HepG2 (cell line): ENCODE data around the gene MYO5B. TPM values are rescaled to one million over a fixed set of nuclear protein-coding genes. Genes with fewer than 3 reads are reported as not detected.

Source experiments
- ATAC-seq: fragments of 200-7000 bp; cut with Tn5 transposase; 3 replicates; pipeline ENCODE4 v1.9.1; 2020; ENCODE audit warnings: mild to moderate bottlenecking, moderate library complexity
- BruUV-seq: library from RNA; stranded (reverse); fragments of 400-500 nt; replicated peaks from 2 replicates; lab custom pipeline; 2021; lab: Mats Ljungman, UMichigan
- CTCF ChIA-PET: fragments of 300-600 bp; formaldehyde crosslinking; extraction: SDS; loops from one replicate; lab custom pipeline; 2021; ENCODE audit warnings: low total read pairs, inconsistent platforms, low intra/inter-chr PET ratio; lab: Yijun Ruan, JAX
- POLR2A ChIA-PET: fragments of 350-600 bp; sonication (Branson Sonifier 250); formaldehyde crosslinking; loops from one replicate; lab custom pipeline; 2020; ENCODE audit warnings: antibody characterized with exemption, inconsistent platforms; lab: Yijun Ruan, JAX
- DNase-seq: peaks from one replicate; pipeline ENCODE4 v3.0.0-alpha.2; 2015; ENCODE audit warnings: low spot score
- FAIRE-seq: peaks from 3 replicates; lab custom pipeline; 2011; peaks lifted over from hg19 to GRCh38; lab: Jason Lieb, UNC
- H2AFZ ChIP-seq: one replicate; pipeline ENCODE4 v1.6.1; 2011; ENCODE audit warnings: low read length, inconsistent platforms
- H3K27ac ChIP-seq: fragments of 300-600 bp; 3 replicates; pipeline ENCODE4 v1.8.0; 2011; ENCODE audit warnings: mixed run types, mild to moderate bottlenecking, mixed read lengths, low read length, inconsistent platforms; ENCODE audit not compliant: insufficient read depth; ENCODE audit errors: extremely low read length
- H3K27me3 ChIP-seq, 2 experiments: fragments of 200-600 bp in 1 of 2; 2 replicates in 1 of 2; 3 replicates in 1 of 2; pipeline versions ENCODE4 v1.6.0 to v1.8.0; 2011; ENCODE audit warnings: low read length in 2 of 2, mild to moderate bottlenecking in 2 of 2, moderate library complexity in 2 of 2, inconsistent platforms in 1 of 2; ENCODE audit not compliant: insufficient read depth in 2 of 2, control insufficient read depth in 1 of 2
- H3K36me3 ChIP-seq, 2 experiments: fragments of 200-600 bp in 1 of 2; replicated peaks in 1 of 2; 2 replicates in 1 of 2; 3 replicates in 1 of 2; pipeline versions ENCODE4 v1.5.1 to v1.8.0; 2011; ENCODE audit warnings: low read length in 2 of 2, inconsistent platforms in 1 of 2; ENCODE audit not compliant: insufficient read depth in 2 of 2, control insufficient read depth in 1 of 2
- H3K4me1 ChIP-seq: 2 replicates; pipeline ENCODE4 v1.5.1; 2012; ENCODE audit warnings: low read length, inconsistent platforms; ENCODE audit not compliant: insufficient read depth
- H3K4me2 ChIP-seq: 2 replicates; pipeline ENCODE4 v1.6.0; 2011; ENCODE audit warnings: low read depth, low read length, inconsistent platforms
- H3K4me3 ChIP-seq, 3 experiments: fragments of 200-600 bp in 1 of 3; sonication (generic), shearing (Covaris generic) in 1 of 3; replicated peaks in 1 of 3; 2 replicates each; pipeline ENCODE4 v1.5.1; 2011 to 2016; ENCODE audit warnings: low read length in 3 of 3, inconsistent platforms in 2 of 3, low read depth in 2 of 3, mild to moderate bottlenecking in 2 of 3, control low read depth in 1 of 3, mixed read lengths in 1 of 3; ENCODE audit not compliant: insufficient read depth in 1 of 3
- H3K79me2 ChIP-seq: one replicate; pipeline ENCODE4 v1.6.1; 2011; ENCODE audit warnings: low read length, inconsistent platforms; ENCODE audit not compliant: insufficient read depth
- H3K9ac ChIP-seq: 2 replicates; pipeline ENCODE4 v1.6.0; 2011; ENCODE audit warnings: mild to moderate bottlenecking, low read depth, low read length, inconsistent platforms; ENCODE audit not compliant: insufficient read depth
- H3K9me3 ChIP-seq: 2 replicates; pipeline ENCODE4 v1.5.1; 2012; ENCODE audit warnings: mild to moderate bottlenecking, low read length
- H4K20me1 ChIP-seq: 2 replicates; pipeline ENCODE4 v1.6.0; 2011; ENCODE audit warnings: inconsistent platforms, mild to moderate bottlenecking, low read length, moderate library complexity; ENCODE audit not compliant: insufficient read depth
- CENPX ChIP-seq: sonication (generic); formaldehyde crosslinking; IDR thresholded peaks from 2 replicates; pipeline ENCODE4 v1.9.0; 2021; ENCODE audit warnings: mild to moderate bottlenecking, missing genetic modification reagents, moderate library complexity
- DPF2 ChIP-seq: sonication (generic); formaldehyde crosslinking; IDR thresholded peaks from 2 replicates; pipeline ENCODE4 v1.4.0; 2020; ENCODE audit warnings: mild to moderate bottlenecking, low read depth, missing genetic modification reagents, borderline replicate concordance
- GPN1 ChIP-seq: sonication (generic); formaldehyde crosslinking; IDR thresholded peaks from 2 replicates; pipeline ENCODE4 v1.5.1; 2020; ENCODE audit warnings: missing genetic modification reagents, borderline replicate concordance
- KDM6A ChIP-seq: IDR thresholded peaks from 2 replicates; pipeline ENCODE4 v1.6.1; 2016; ENCODE audit warnings: low read depth
- TOPORS ChIP-seq: sonication (generic); formaldehyde crosslinking; IDR thresholded peaks from 2 replicates; pipeline ENCODE4 v1.8.0; 2023; ENCODE audit warnings: mild to moderate bottlenecking, missing genetic modification reagents
- U2AF2 ChIP-seq: fragments of 200-400 bp; formaldehyde crosslinking; IDR thresholded peaks from 2 replicates; pipeline ENCODE4 v1.6.1; 2017; ENCODE audit warnings: low read depth, mild to moderate bottlenecking, low read length
- ZFP90 ChIP-seq: sonication (generic); formaldehyde crosslinking; IDR thresholded peaks from 2 replicates; pipeline ENCODE4 v1.8.0; 2022; ENCODE audit warnings: missing genetic modification reagents, mild to moderate bottlenecking, inconsistent platforms, borderline replicate concordance
- ZNF30 ChIP-seq: sonication (generic); formaldehyde crosslinking; IDR thresholded peaks from 2 replicates; pipeline ENCODE4 v1.5.0; 2020; ENCODE audit warnings: mild to moderate bottlenecking, missing genetic modification reagents
- ZNF501 ChIP-seq: sonication (generic); formaldehyde crosslinking; IDR thresholded peaks from 2 replicates; pipeline ENCODE4 v1.5.1; 2020; ENCODE audit warnings: mild to moderate bottlenecking, moderate library complexity, missing genetic modification reagents
- ZNF672 ChIP-seq: sonication (generic); formaldehyde crosslinking; IDR thresholded peaks from 2 replicates; pipeline ENCODE4 v1.8.1; 2022; ENCODE audit warnings: missing genetic modification reagents
- ZNF703 ChIP-seq: sonication (generic); formaldehyde crosslinking; IDR thresholded peaks from 2 replicates; pipeline ENCODE4 v1.5.1; 2020; ENCODE audit warnings: missing genetic modification reagents, mild to moderate bottlenecking, moderate library complexity, borderline replicate concordance
- WGBS: methylation state at CpG from one replicate; pipeline ENCODE4 v1.1.6; 2017; ENCODE audit warnings: low lambda C conversion rate; 5-methylcytosine and 5-hydroxymethylcytosine counted together
- in situ Hi-C: cut with HindIII; loops from 2 replicates; pipeline ENCODE4 v1.10.0; 2017; ENCODE audit warnings: low pct_unique_long_range_greater_than_20kb; ENCODE audit not compliant: extremely low pct_ligation_motif_present
- intact Hi-C: fragments of 100-400 bp; cut with micrococcal nuclease; formaldehyde crosslinking; loops from one replicate; pipeline ENCODE4 v1.10.0; 2022; ENCODE audit not compliant: unreplicated experiment
- polyA plus RNA-seq, 8 experiments: library from polyadenylated mRNA; depleted of rRNA in 3 of 8; stranded (reverse) in 7 of 8; unstranded in 1 of 8; fragments of >200 nt; fragmentation: Illumina TruSeq in 4 of 8; extraction: Trizol in 4 of 8; gene quantifications; 2 replicates each; pipeline versions ENCODE4 v1.2.1 to v1.2.3, GENCODE V29; 2011 to 2016; ENCODE audit warnings: low read depth in 4 of 8, missing spikeins in 1 of 8, mixed read lengths in 1 of 8; ENCODE audit not compliant: insufficient read depth in 1 of 8
- total RNA-seq, 5 experiments: library from RNA; depleted of rRNA; stranded (reverse); fragments of >200 nt; fragmentation: Illumina TruSeq; extraction: Trizol; gene quantifications; 2 replicates each; pipeline ENCODE4 v1.2.3, GENCODE V29; 2016; ENCODE audit warnings: low read depth in 1 of 5

MYO5B gene
- total and polyA plus RNA-seq, 2 of the 13 experiments (the other 11 are each of a cell fraction or from before 2014, with no cell fraction given): 13.1 to 24.0 TPM

GRCh38 chr18:50240080-50240563 lies 45.2 kb upstream of the MYO5B start:
- DNase-seq: no peak
- ChIA-PET POLR2A (no interaction called here), CTCF (no interaction called here)
- no peaks in the 10 kb centered on the region for H3K36me3 ChIP-seq
- no peak overlapping the region for H2AFZ ChIP-seq
- no peak overlapping the region for H3K27ac ChIP-seq
- in situ Hi-C loops: no loop called here
- no peaks in the 10 kb centered on the region for H3K4me1 ChIP-seq
- H3K79me2 ChIP-seq: no peaks in the 10 kb centered on the region
- no peaks in the 10 kb centered on the region; a peak in 1 of 5 replicates for H3K27me3 ChIP-seq
- no peaks in the 10 kb centered on the region for H4K20me1 ChIP-seq
- intact Hi-C loops: no loop called here
- WGBS: 29% methylated on average over 3 of the region's 3 CpGs
- FAIRE-seq: no peak
- BruUV-seq: no TSS peak
- no peak overlapping the region for H3K4me3 ChIP-seq
- ATAC-seq: no peak
- no peak overlapping the region for H3K9ac ChIP-seq
- H3K4me2 ChIP-seq: no peak overlapping the region
- TF ChIP-seq ZNF703 (CRISPR knock-in tag) (no peak), ZNF30 (CRISPR knock-in tag) (no peak), GPN1 (CRISPR knock-in tag) (no peak), ZNF501 (no peak), KDM6A (CRISPR knock-in tag) (no peak), ZNF672 (CRISPR knock-in tag) (no peak), CENPX (CRISPR knock-in tag) (no peak), ZFP90 (no peak), U2AF2 (no peak), TOPORS (CRISPR knock-in tag) (no peak), DPF2 (CRISPR knock-in tag) (no peak)
- peaks cover 10% of the 10 kb centered on the region; the same call in 1 of the 2 replicates for H3K9me3 ChIP-seq
